ENCODE results near the gene FNDC3B.

FNDC3B gene

GRCh38 chr3:172003146-172003545 is 36.2 kb upstream of the FNDC3B start (continued):
- TF ChIP-seq OVOL3 (tag by site-specific recombination; IDR thresholded peaks at IDR 0.05): no peak
- TF ChIP-seq KLF1 (tag by site-specific recombination; IDR thresholded peaks at IDR 0.05): no peak
- TF ChIP-seq WT1 (tag by site-specific recombination; IDR thresholded peaks at IDR 0.05): no peak
- TF ChIP-seq KLF16 (tag by site-specific recombination; IDR thresholded peaks at IDR 0.05): no peak
- TF ChIP-seq REPIN1 (tag by site-specific recombination; IDR thresholded peaks at IDR 0.05; ENCODE audit: low read depth): no peak
- TF ChIP-seq BCL11A (tag by site-specific recombination; IDR thresholded peaks at IDR 0.05; ENCODE audit: low read depth): no peak
- no peak for TF ChIP-seq ZNF175 (tag by site-specific recombination; IDR thresholded peaks at IDR 0.05)

DNA sequence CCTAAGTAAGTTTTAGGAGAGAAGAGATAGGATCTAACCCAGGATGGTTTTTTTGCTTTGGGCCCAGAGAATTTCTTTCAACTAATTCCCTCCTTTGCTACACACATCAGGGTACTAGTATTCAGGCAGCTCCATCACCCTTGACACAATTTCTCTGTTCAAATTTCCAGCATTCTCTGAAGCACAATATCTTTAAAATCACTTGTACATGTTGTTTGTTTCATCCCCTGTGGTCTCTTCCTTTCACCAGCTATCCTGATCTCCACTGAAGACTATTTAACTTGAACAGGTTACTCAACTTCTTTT is 32.4 kb upstream of the FNDC3B start:
- no peaks in the 10 kb centered on the region for H3K4me1 ChIP-seq (ENCODE audit: control insufficient read depth, insufficient read depth, low read length)
- H3K4me3 ChIP-seq (ENCODE audit: low read depth, low read length): no peak overlapping the region
- no peaks in the 10 kb centered on the region for H3K9me3 ChIP-seq (ENCODE audit: control insufficient read depth, insufficient read depth, low read depth, low read length)
- no peak overlapping the region for H3K27ac ChIP-seq (ENCODE audit: extremely low read depth, low read depth, low read length)
- POLR2A ChIA-PET: no interaction called here
- CTCF ChIA-PET: no interaction called here
- H3K36me3 ChIP-seq (ENCODE audit: control insufficient read depth in 2 of 2, insufficient read depth in 1 of 2, low read length in 2 of 2): no peaks in the 10 kb centered on the region
- TF ChIP-seq ZNF610 (tag by site-specific recombination; IDR thresholded peaks at IDR 0.05; ENCODE audit: borderline replicate concordance) (no peak), ZNF391 (tag by site-specific recombination; IDR thresholded peaks at IDR 0.05; ENCODE audit: borderline replicate concordance, low read depth) (no peak), SCRT1 (tag by site-specific recombination; IDR thresholded peaks at IDR 0.05; ENCODE audit: borderline replicate concordance) (no peak), ZIC2 (tag by site-specific recombination; IDR thresholded peaks at IDR 0.05) (no peak), ZNF747 (tag by site-specific recombination; IDR thresholded peaks at IDR 0.05) (no peak), ZNF214 (tag by site-specific recombination; IDR thresholded peaks at IDR 0.05; ENCODE audit: borderline replicate concordance) (no peak), ZBTB8A (tag by site-specific recombination; IDR thresholded peaks at IDR 0.05) (no peak), ZNF529 (tag by site-specific recombination; IDR thresholded peaks at IDR 0.05; ENCODE audit: insufficient replicate concordance) (no peak), ZNF18 (tag by site-specific recombination; IDR thresholded peaks at IDR 0.05) (no peak), ZNF626 (tag by site-specific recombination; IDR thresholded peaks at IDR 0.05) (no peak), SP7 (tag by site-specific recombination; IDR thresholded peaks at IDR 0.05) (no peak), ZNF239 (tag by site-specific recombination; IDR thresholded peaks at IDR 0.05) (no peak), ZNF658 (tag by site-specific recombination; IDR thresholded peaks at IDR 0.05) (no peak), ZNF585B (tag by site-specific recombination; IDR thresholded peaks at IDR 0.05) (no peak), ZSCAN18 (tag by site-specific recombination; IDR thresholded peaks at IDR 0.05) (no peak)
- TF ChIP-seq, protein P1, sequence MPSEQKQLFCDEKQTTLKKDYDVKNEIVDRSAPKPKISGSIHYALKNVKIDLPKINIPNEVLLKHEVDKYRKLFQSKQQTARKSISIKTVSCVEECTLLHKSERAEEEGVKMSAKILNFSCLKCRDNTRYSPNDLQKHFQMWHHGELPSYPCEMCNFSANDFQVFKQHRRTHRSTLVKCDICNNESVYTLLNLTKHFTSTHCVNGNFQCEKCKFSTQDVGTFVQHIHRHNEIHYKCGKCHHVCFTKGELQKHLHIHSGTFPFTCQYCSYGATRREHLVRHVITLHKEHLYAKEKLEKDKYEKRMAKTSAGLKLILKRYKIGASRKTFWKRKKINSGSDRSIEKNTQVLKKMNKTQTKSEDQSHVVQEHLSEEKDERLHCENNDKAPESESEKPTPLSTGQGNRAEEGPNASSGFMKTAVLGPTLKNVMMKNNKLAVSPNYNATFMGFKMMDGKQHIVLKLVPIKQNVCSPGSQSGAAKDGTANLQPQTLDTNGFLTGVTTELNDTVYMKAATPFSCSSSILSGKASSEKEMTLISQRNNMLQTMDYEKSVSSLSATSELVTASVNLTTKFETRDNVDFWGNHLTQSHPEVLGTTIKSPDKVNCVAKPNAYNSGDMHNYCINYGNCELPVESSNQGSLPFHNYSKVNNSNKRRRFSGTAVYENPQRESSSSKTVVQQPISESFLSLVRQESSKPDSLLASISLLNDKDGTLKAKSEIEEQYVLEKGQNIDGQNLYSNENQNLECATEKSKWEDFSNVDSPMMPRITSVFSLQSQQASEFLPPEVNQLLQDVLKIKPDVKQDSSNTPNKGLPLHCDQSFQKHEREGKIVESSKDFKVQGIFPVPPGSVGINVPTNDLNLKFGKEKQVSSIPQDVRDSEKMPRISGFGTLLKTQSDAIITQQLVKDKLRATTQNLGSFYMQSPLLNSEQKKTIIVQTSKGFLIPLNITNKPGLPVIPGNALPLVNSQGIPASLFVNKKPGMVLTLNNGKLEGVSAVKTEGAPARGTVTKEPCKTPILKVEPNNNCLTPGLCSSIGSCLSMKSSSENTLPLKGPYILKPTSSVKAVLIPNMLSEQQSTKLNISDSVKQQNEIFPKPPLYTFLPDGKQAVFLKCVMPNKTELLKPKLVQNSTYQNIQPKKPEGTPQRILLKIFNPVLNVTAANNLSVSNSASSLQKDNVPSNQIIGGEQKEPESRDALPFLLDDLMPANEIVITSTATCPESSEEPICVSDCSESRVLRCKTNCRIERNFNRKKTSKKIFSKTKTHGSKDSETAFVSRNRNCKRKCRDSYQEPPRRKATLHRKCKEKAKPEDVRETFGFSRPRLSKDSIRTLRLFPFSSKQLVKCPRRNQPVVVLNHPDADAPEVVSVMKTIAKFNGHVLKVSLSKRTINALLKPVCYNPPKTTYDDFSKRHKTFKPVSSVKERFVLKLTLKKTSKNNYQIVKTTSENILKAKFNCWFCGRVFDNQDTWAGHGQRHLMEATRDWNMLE (tag by site-specific recombination; conservative IDR thresholded peaks at IDR 0.05; ENCODE audit: low read depth): no peak
- TF ChIP-seq, protein P2, sequence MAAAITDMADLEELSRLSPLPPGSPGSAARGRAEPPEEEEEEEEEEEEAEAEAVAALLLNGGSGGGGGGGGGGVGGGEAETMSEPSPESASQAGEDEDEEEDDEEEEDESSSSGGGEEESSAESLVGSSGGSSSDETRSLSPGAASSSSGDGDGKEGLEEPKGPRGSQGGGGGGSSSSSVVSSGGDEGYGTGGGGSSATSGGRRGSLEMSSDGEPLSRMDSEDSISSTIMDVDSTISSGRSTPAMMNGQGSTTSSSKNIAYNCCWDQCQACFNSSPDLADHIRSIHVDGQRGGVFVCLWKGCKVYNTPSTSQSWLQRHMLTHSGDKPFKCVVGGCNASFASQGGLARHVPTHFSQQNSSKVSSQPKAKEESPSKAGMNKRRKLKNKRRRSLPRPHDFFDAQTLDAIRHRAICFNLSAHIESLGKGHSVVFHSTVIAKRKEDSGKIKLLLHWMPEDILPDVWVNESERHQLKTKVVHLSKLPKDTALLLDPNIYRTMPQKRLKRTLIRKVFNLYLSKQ (tag by site-specific recombination; IDR thresholded peaks at IDR 0.05; ENCODE audit: borderline replicate concordance): no peak
